ENCODE measurements around the gene POLR1G. TPM values are rescaled to one million over a fixed set of nuclear protein-coding genes. Genes with fewer than 3 reads are reported as not detected.

The POLR1G gene
- total RNA-seq, 4 donors from 2014 or later, result 5.1 to 8.3 (median 5.8) TPM

- in situ Hi-C loops (cut with MboI; ENCODE audit: low sequenced_read_pairs in 4 of 4) (loop anchor here in 1 of 4 donors (5.0 kb wide), 1 partner anchor 36 kb away; no protein-coding TSS in a partner anchor), intact Hi-C loops (cut with DNase I; ENCODE audit: low total_unique reads) (no loop called here)
- DNase-seq, result no peak
- peak overlapping the region; percentile 89 to 98 (median 98) for H3K27ac ChIP-seq
- TF ChIP-seq CTCF (IDR thresholded peaks at IDR 0.05 in 4 of 5, conservative IDR thresholded peaks at IDR 0.05 in 1 of 5) (no peak), POLR2A (IDR thresholded peaks at IDR 0.05) (no peak)
- H3K4me3 ChIP-seq, result no peak overlapping the region
- H3K27me3 ChIP-seq, result no peaks in the 10 kb centered on the region
- no peak for ATAC-seq
- peaks cover 15 to 27% of the 10 kb centered on the region in 2 donors for H3K4me1 ChIP-seq
- no peaks in the 10 kb centered on the region for H3K36me3 ChIP-seq
- H3K9me3 ChIP-seq, result no peaks in the 10 kb centered on the region
These were observed 34.6 kb downstream of the POLR1G start for GRCh38 chr19:45440873-45441654.

- ATAC-seq (no peak), DNase-seq (no peak)
- intact Hi-C loops (cut with DNase I; ENCODE audit: low total_unique reads) (loop anchor here (2.0 kb wide), 1 partner anchor 14 kb away; no protein-coding TSS in a partner anchor), in situ Hi-C loops (cut with MboI; ENCODE audit: low sequenced_read_pairs in 4 of 4) (loop anchor here in 1 of 4 donors (5.0 kb wide), 1 partner anchor 35 kb away; no protein-coding TSS in a partner anchor)
- Histone ChIP-seq H3K4me3 (no peak overlapping the region), H3K36me3 (no peaks in the 10 kb centered on the region), H3K4me1 (peaks cover 15 to 27% of the 10 kb centered on the region in 2 donors), H3K9me3 (no peaks in the 10 kb centered on the region), H3K27ac (peak overlapping the region; percentile 91 to 97 (median 92)), H3K27me3 (no peaks in the 10 kb centered on the region)
- TF ChIP-seq POLR2A (IDR thresholded peaks at IDR 0.05), result no peak
- no peak for TF ChIP-seq CTCF (IDR thresholded peaks at IDR 0.05 in 4 of 5, conservative IDR thresholded peaks at IDR 0.05 in 1 of 5)
These were observed 35.9 kb downstream of the POLR1G start for GRCh38 chr19:45442408-45442777.

- peak in 1 of 2 donors; percentile 1 for ATAC-seq
- no peak for TF ChIP-seq CTCF (IDR thresholded peaks at IDR 0.05 in 4 of 5, conservative IDR thresholded peaks at IDR 0.05 in 1 of 5)
- TF ChIP-seq POLR2A (IDR thresholded peaks at IDR 0.05), result no peak
- H3K4me3 ChIP-seq, result peak overlapping the region; percentile 62 to 72 (median 64)
- in situ Hi-C loops (cut with MboI; ENCODE audit: low sequenced_read_pairs in 4 of 4) (loop anchor here in 1 of 4 donors (5.0 kb wide), 1 partner anchor 34 kb away; no protein-coding TSS in a partner anchor), intact Hi-C loops (cut with DNase I; ENCODE audit: low total_unique reads) (loop anchor here (1.0 to 2.0 kb wide), 2 partner anchors 14 to 26 kb away; no protein-coding TSS in a partner anchor)
- H3K36me3 ChIP-seq, result no peaks in the 10 kb centered on the region
- H3K9me3 ChIP-seq, result no peaks in the 10 kb centered on the region
- no peaks in the 10 kb centered on the region for H3K27me3 ChIP-seq
- DNase-seq, result peak in 1 of 2 donors; percentile 52
- peak overlapping the region; percentile 91 to 97 (median 92) for H3K27ac ChIP-seq
- peaks cover 15 to 27% of the 10 kb centered on the region in 2 donors for H3K4me1 ChIP-seq
These were observed 36.5 kb downstream of the POLR1G start for GRCh38 chr19:45442778-45443461.

GRCh38 chr19:45443462-45444317 lies 37.2 kb downstream of the POLR1G start:
- peaks cover 15 to 27% of the 10 kb centered on the region in 2 donors for H3K4me1 ChIP-seq
- TF ChIP-seq POLR2A (IDR thresholded peaks at IDR 0.05) (peak; percentile 88 to 89), CTCF (IDR thresholded peaks at IDR 0.05 in 4 of 5, conservative IDR thresholded peaks at IDR 0.05 in 1 of 5) (no peak)
- no peaks in the 10 kb centered on the region for H3K36me3 ChIP-seq
- no peaks in the 10 kb centered on the region for H3K9me3 ChIP-seq
- DNase-seq (peak; percentile 93 to 96), ATAC-seq (peak; percentile 65 to 67)
- H3K4me3 ChIP-seq, result peak overlapping the region; percentile 62 to 72 (median 64)
- intact Hi-C loops (cut with DNase I; ENCODE audit: low total_unique reads), result loop anchor here (1.0 to 2.0 kb wide), 2 partner anchors 15 to 26 kb away; no protein-coding TSS in a partner anchor
- no peaks in the 10 kb centered on the region for H3K27me3 ChIP-seq
- in situ Hi-C loops (cut with MboI; ENCODE audit: low sequenced_read_pairs in 4 of 4), result loop anchor here in 1 of 4 donors (5.0 kb wide), 1 partner anchor 34 kb away; no protein-coding TSS in a partner anchor
- peak overlapping the region; percentile 91 to 97 (median 92) for H3K27ac ChIP-seq
